Myocyte (in vitro differentiated cells): ENCODE measurements around the gene CPNE9. TPM values are rescaled to one million over a fixed set of nuclear protein-coding genes. Genes with fewer than 3 reads are reported as not detected.
A peak's percentile ranks its signal among the peaks of the same experiment; 100 is the strongest.
"Not testable (repeated sequence)": the region's sequence is repeated elsewhere in the genome, so short reads cannot be mapped to it uniquely, and the experiment has no call there.

Source experiments
- DNase-seq: peaks from one replicate; pipeline ENCODE4 v3.0.0-alpha.2; 2012; ENCODE audit warnings: low read depth
- total RNA-seq: library from RNA; depleted of rRNA; stranded (reverse); fragments of >200 nt; gene quantifications from 2 replicates; pipeline ENCODE4 v1.2.3, GENCODE V29; 2014

Gene CPNE9
- total RNA-seq, 1 donor from 2014 or later = not detected

DNA sequence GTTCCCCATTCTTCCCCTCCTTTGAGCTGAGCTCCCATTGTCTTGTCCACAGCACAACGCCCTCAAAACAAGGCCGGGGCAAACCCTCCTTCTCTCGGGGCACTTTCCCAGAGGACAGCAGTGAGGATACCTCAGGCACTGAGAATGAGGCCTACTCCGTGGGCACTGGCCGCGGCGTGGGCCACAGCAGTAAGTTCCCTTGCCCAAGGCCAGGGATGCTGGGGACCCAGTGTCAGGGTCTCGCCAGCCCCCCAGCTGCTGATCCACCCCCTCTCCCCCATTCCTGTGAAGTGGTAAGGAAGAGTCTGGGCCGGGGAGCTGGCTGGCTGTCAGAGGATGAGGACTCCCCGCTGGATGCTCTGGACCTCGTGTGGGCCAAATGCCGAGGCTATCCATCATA is 41.9 kb downstream of the CPNE9 start:
- no peak for DNase-seq

- DNase-seq = peak; percentile 45
Measured at GRCh38 chr3:9746330-9746729, 42.7 kb downstream of the CPNE9 start.

DNA sequence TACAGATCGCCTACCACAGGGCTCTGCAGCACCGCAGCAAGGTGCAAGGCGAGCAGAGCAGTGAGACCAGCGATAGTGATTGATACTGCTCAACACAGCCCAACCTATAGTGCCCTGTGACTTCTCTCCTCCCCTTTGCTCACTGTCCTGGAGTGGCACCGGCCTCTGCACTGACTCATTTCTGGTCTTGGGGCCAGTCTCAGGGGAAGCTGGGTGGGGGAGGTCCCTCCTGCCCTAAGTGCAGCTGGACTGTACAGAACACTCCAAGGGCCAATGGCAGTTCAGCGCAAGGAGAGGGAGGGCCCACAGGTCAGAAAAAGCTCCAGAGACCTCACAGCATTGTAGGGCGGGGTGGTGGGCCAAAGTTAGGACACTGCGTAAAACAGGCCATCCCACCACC is 43.6 kb downstream of the CPNE9 start:
- peak; percentile 64 for DNase-seq

DNA sequence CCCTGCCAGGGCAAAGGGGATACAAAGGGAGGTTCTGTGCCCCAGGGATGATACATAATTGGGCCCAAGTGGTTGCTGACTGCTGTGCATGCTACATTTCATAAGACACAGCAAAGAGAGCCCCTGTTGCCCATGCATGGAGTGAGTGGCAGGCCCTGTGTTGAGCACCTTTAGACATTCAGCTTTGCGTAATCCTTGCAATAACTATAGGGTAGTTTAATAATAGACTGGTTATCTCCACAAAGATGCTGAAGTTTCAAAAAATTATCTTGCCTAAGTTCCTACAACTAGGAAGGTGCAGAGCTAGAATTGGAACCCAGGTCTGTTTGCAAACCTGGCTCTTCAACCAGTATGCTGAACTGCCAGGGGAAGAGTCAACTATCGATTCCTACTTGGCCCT is 44.4 kb downstream of the CPNE9 start:
- no peak for DNase-seq

DNA sequence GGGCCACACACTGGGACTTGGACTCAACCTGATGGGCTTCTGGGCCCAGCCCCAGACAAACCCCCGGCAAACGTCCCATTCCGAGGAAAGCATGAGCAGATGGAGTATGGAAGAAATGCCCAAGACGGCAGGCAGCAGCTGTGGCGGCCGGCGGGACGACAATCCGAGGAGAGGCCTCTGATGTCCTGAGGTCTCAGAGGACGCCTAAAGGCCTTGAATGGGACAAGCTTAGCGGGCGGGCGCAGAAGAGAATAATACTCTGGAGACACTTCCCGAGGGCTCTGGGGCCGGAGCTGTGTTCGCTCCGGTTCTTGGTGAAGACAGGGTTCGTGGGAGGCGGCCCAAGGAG is 45.6 kb downstream of the CPNE9 start:
- no peak for DNase-seq

DNA sequence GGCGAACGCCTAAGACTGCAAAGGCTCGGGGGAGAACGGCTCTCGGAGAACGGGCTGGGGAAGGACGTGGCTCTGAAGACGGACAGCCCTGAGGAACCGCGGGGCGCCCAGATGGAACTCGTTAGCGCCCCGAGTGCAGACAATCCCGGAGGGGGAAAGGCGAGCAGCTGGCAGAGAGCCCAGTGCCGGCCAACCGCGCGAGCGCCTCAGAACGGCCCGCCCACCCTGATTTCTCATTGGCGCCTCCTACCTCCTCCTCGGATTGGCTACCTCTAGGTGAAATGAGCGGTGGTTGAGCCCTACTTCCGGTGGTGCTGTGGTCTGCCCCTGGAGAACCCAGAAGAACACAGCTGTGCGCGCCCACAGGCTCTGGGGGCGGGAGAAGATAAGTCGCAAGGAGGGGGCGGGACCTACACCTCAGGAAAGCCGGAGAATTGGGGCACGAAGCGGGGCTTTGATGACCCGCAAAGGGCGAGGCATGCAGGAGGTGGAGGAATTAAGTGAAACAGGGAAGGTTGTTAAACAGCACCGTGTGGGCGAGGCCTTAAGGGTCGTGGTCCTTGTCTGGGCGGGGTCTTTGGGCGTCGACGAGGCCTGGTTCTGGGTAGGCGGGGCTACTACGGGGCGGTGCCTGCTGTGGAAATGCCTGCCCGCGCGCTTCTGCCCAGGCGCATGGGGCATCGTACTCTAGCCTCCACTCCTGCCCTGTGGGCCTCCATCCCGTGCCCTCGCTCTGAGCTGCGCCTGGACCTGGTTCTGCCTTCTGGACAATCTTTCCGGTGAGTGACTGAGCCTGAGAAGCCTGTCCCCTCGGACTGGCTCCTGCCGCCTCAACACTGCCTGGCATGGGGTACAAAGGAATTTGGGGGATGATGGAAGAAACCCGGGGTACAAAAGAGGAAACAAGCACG is 46.3 kb downstream of the CPNE9 start, which contains the start of gene OGG1:
Gene OGG1 (plus strand): TSS at position 308 of the 911 bp plus-strand sequence. CDS start 335 bp downstream, at position 643.
- DNase-seq = peak; percentile 99

DNA sequence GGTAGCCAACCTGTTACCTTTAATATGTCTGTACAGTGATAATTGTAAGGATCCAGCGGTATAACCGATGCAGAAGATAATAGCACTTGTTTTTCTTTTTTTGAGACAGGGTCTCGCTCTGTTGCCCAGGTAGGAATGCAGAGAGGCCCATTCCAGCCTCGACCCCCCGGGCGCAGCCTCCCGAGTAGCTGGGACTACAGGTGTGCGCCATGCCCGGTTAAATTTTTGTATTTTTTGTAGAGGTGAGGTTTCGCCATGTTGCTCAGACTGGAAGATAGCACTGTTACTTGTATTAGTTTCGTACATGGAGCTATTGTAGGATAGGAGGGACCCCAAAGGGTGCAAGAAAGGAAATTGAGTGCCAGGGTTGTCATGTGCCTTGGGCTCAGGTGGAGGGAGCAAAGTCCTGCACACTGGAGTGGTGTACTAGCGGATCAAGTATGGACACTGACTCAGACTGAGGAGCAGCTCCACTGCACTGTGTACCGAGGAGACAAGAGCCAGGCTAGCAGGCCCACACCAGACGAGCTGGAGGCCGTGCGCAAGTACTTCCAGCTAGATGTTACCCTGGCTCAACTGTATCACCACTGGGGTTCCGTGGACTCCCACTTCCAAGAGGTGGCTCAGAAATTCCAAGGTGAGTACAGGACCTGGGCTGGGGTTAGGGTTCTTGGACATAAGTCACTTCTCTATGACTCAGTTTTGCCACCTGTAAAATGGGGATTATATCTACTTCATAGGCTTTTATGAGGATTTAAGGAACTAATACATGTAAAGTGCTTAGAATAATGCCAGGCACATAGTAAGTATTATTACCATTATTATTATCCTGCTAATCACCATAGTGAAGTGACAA is 47.2 kb downstream of the CPNE9 start:
- DNase-seq = peak; percentile 16

GRCh38 chr3:9754678-9755077 is 51.0 kb downstream of the CPNE9 start:
- DNase-seq = no peak

DNA sequence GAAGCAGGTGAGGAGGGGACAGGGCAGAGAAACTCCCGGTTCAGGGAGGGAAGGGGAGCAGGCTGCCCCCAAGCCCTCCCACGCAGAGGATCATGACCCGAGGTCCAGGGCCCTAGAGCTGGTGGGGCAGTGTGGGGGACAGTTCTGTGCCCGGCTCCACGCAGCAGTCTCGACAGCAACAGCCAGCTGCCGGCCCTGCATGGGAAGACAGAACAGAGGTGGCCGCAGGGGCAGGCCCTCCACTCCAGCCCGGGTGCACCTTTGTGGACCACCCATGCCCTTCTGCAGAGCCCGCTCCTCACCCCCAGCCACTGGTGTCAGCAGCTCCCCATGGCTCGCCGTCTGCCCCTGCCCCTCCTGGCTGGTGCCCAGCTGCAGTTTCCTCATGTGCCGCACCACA is 53.8 kb downstream of the CPNE9 start:
- no peak for DNase-seq

- no peak for DNase-seq
Measured at GRCh38 chr3:9760779-9761505, 57.3 kb downstream of the CPNE9 start.

GRCh38 chr3:9761919-9762318 is 58.3 kb downstream of the CPNE9 start:
- DNase-seq = no peak

GRCh38 chr3:9762871-9763270 is 59.2 kb downstream of the CPNE9 start:
- DNase-seq = no peak

DNA sequence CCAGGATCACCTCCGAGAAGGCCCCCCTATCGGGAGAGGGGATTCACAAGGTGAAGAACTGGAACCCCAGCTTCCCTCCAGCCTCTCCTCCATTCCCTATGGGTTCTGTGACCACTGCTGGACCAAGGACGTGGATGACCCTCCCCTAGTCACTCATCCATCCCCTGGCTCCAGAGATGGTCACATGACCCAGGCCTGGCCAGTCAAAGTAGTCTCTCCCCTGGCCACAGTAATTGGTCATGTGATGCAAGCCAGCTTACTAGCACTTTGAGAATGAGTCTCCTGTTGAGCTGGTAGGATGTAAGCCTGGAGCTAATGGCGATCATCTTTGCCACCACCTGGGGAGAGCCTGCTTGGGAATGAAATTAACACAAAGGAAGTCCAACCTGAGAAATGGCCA is 62.2 kb downstream of the CPNE9 start:
- DNase-seq = no peak

DNA sequence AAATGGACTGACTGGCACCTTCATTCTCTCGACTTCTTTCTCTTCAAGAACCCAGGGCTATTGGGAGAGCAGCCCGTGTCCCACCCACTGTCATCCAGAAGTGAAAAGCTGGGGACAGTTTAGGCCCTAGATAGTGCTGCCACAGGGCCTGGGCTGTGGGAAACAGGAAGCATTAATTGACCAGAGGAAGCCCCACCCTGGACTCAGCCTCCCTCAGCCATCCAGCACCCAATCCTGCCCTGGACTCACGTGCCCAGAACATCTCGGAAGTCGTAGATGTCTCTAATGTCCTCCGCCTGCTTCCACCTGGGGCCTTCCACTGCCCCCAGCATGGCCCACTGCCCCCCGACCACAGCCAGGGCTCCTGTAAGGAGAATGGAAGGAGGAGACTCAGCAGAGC is 63.8 kb downstream of the CPNE9 start:
- no peak for DNase-seq

GRCh38 chr3:9768141-9768775 is 64.6 kb downstream of the CPNE9 start:
- no peak for DNase-seq

- DNase-seq = no peak
Measured at GRCh38 chr3:9769012-9769411, 65.4 kb downstream of the CPNE9 start.

- DNase-seq = peak; percentile 70
Measured at GRCh38 chr3:9769426-9770275, 66.0 kb downstream of the CPNE9 start, which contains the start of gene CAMK1. TSS of gene CAMK1 (minus strand) at chr3:9769947. CDS start at chr3:9767749, 2,198 bp downstream.

- DNase-seq = no peak
Measured at GRCh38 chr3:9770276-9770812, 66.7 kb downstream of the CPNE9 start.

DNA sequence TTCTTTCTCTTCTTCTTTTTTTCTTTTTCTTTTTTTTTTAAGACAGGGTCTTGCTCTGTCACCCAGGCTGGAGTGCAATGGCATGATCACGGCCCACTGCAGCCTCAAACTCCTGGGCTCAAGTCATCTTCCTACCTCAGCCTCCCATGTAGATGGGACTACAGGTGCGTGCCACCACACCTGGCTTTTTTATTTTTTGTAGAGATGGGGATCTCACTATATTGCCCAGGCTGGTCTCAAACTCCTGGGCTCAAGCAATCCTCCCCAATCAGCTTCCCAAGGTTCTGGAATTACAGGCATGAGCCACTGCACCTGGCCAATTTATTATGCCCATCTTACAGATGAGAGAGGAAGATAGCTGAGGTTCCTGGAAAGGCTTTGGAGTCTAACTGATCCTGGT is 67.4 kb downstream of the CPNE9 start:
- DNase-seq = not testable (repeated sequence)
